Vagina (tissue), 2 donors: ENCODE measurements around the gene OR51I1.

Experiments
- POLR2A ChIP-seq, 2 donors: fragments of 450-650 bp; IDR thresholded peaks; one replicate each; pipeline ENCODE4 v1.6.1; 2017; ENCODE audit warnings: antibody characterized with exemption in 2 of 2, mild to moderate bottlenecking in 2 of 2, moderate library complexity in 2 of 2
- POLR2AphosphoS5 ChIP-seq, 2 donors: sonication (generic); formaldehyde crosslinking; IDR thresholded peaks; one replicate each; pipeline ENCODE4 v1.9.0; 2017; ENCODE audit warnings: antibody characterized with exemption in 2 of 2, mild to moderate bottlenecking in 2 of 2, low read depth in 1 of 2; ENCODE audit not compliant: insufficient read depth in 1 of 2
- TF ChIP-seq, protein P1 (sequence below), 3 experiments: fragments of 450-650 bp in 2 of 3; fragments of 200-600 bp in 1 of 3; sonication (generic) in 1 of 3; IDR thresholded peaks; one replicate each; pipeline ENCODE4 v1.5.1; 2017 to 2019; ENCODE audit warnings: antibody characterized with exemption in 3 of 3, mild to moderate bottlenecking in 2 of 3, moderate library complexity in 2 of 3

DNA sequence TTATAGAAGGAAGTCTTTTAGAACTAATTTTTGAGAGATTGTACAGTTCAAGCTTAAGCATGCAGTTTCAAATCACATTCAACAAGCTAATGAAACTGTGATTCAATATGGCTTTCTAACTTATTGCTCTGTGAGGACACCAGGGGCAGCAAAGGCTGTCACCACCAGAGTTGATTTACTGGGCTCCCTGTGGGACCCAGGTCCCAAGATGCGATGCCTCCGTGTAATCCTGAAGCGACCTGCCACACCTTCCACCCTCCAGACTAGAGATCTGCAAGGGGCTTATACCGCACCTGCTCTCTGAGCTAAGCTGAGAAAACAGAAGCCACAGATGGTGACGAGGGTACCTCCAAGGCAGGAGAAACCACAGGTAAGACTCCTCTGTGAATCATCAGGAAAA is 20.3 kb downstream of the OR51I1 start:
- no peak for TF ChIP-seq POLR2A (IDR thresholded peaks at IDR 0.05)
- no peak for TF ChIP-seq POLR2AphosphoS5 (IDR thresholded peaks at IDR 0.05; ENCODE audit: insufficient read depth in 1 of 2, low read depth in 1 of 2)
- TF ChIP-seq, protein P1, sequence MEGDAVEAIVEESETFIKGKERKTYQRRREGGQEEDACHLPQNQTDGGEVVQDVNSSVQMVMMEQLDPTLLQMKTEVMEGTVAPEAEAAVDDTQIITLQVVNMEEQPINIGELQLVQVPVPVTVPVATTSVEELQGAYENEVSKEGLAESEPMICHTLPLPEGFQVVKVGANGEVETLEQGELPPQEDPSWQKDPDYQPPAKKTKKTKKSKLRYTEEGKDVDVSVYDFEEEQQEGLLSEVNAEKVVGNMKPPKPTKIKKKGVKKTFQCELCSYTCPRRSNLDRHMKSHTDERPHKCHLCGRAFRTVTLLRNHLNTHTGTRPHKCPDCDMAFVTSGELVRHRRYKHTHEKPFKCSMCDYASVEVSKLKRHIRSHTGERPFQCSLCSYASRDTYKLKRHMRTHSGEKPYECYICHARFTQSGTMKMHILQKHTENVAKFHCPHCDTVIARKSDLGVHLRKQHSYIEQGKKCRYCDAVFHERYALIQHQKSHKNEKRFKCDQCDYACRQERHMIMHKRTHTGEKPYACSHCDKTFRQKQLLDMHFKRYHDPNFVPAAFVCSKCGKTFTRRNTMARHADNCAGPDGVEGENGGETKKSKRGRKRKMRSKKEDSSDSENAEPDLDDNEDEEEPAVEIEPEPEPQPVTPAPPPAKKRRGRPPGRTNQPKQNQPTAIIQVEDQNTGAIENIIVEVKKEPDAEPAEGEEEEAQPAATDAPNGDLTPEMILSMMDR (IDR thresholded peaks at IDR 0.05), result no peak
